HG03469 (cell line): ENCODE measurements around the gene TBCC.
"Not testable (repeated sequence)": the region's sequence is repeated elsewhere in the genome, so short reads cannot be mapped to it uniquely, and the experiment has no call there.

ENCODE experiments used
- ATAC-seq: cut with Tn5 transposase; IDR thresholded peaks from one replicate; pipeline ENCODE4 v1.9.1; 2021; ENCODE audit warnings: mild to moderate bottlenecking, moderate library complexity, moderate number of reproducible peaks; ENCODE audit not compliant: unreplicated experiment

Gene TBCC

GRCh38 chr6:42733867-42734481 is 11.9 kb downstream of the TBCC start:
- not testable (repeated sequence) for ATAC-seq

GRCh38 chr6:42729731-42730130 is 16.2 kb downstream of the TBCC start:
- ATAC-seq, result no peak

GRCh38 chr6:42727627-42728026 is 18.3 kb downstream of the TBCC start:
- ATAC-seq, result no peak

- no peak for ATAC-seq
Measured at GRCh38 chr6:42727087-42727611, 18.8 kb downstream of the TBCC start.

DNA sequence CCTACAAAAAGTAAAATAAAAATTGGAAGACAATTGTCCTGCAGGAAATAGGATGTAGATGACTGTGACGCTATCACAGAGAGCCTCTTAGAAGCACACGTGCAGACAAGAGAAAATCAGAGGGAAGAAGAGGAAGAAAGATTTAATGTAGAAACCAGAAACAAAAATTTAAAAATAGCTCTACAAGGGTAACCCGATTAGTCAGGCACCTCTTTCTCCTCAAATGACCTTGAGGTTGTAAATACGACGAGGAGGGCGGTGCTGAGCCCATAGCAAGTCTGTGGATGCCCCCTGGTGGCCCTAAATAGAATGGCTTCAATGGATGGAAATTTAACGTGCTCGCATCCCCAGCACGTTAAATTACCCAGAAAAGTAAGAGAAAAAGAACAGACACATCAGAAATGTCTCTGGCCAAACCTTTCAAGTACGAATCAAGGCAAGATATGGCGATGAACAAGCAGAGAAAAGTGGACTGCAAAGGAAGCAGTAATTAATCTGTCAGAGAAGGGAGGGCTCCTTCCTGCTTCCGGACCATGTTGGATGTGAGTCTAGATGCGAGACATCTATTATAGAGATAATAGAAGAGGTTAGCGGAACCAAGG is 19.3 kb downstream of the TBCC start:
- no peak for ATAC-seq

GRCh38 chr6:42726026-42726425 is 19.9 kb downstream of the TBCC start:
- ATAC-seq, result no peak

- no peak for ATAC-seq
Measured at GRCh38 chr6:42724825-42725224, 21.1 kb downstream of the TBCC start.

- no peak for ATAC-seq
Measured at GRCh38 chr6:42722497-42722896, 23.4 kb downstream of the TBCC start, which contains the start of gene PRPH2. TSS of gene PRPH2 (minus strand) at chr6:42722597. CDS start at chr6:42722334, 263 bp downstream.

GRCh38 chr6:42720739-42721138 is 25.2 kb downstream of the TBCC start:
- no peak for ATAC-seq

GRCh38 chr6:42715871-42716270 is 30.0 kb downstream of the TBCC start:
- no peak for ATAC-seq

DNA sequence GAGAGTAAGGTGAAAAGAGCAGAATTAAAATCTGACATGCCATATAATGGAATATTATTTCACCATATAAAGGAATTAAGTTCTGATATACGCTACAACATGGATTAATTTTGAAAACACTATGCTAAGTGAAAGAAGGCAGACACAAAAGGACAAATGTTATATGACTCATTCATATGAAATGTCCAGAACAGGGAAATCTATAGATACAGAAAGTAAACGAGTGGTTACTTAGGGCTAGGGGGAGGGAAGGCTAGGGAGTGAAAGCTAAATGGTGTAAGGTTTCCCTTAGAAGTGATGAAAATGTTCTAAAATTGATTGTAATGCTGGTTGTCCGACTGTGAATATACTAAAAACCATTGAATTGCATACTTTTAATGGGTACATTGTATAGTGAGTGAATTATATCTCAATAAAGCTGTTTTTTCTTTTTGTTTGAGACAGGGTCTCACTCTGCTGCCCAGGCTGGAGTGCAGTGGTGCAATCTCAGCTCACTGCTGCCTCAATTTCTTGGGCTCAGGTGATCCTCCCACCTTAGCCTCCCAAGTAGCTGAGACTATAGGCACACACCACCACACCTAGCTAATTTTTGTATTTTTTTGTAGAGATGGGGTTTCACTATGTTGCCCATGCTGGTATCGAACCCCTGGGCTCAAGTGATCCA is 31.7 kb downstream of the TBCC start:
- ATAC-seq, result no peak

DNA sequence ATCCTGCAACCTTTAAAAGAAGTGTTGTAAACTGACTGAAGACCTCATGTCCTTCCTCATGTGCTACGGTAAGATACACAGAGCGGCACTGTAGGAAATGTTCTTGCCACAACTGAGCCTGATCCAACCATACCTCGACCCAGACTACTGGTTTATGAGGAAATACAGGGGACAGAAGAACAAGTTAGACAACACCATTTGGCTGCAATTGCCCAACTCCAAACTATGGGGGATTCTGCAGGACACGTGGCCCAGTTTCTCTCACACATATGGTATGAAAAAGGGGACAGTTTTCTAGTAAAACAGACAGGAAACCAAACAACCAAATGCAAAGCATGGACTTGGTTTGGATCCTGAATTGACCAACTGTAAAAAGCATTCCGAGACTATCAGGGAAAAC is 34.0 kb downstream of the TBCC start:
- ATAC-seq, result no peak

DNA sequence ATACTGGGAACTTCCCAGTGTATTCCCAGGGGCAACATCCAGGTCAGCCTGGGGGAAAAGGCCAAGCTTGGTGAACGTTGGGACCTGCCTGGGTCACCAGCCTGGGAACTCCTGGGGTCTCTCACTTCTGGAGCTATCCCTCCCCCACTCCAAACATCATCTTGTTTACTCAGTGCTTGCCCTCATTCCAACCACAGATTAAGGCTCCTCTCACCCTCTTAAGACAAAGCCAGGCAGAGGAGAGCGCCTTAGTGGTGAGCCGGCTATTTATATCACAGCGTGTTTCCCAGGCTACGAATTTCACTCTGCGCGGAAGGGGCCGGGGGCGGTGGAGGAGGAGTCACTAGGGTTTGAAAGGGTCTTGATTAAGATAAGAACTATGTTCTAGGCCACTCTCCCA is 35.6 kb downstream of the TBCC start:
- no peak for ATAC-seq

DNA sequence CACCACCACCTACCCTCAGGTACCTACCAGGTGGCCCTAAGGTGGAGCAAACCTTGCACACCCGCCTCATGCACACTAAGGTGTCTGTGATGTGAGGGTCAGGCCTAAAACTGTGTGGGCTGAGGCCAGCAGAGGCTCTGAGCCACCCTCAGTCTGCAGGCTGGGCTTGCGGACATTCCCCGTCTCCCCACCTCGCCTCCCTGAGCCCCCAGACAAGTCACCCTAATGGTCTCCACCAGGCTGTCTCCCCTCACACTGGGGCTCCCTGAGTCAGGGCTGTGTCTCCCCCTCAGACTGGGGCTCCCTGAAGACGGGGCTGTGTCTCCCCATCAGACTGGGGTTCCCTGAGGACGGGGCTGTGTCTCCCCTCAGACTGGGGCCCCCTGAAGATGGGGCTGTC is 36.0 kb downstream of the TBCC start:
- ATAC-seq, result no peak

- ATAC-seq, result no peak
Measured at GRCh38 chr6:42708096-42708495, 37.8 kb downstream of the TBCC start.

DNA sequence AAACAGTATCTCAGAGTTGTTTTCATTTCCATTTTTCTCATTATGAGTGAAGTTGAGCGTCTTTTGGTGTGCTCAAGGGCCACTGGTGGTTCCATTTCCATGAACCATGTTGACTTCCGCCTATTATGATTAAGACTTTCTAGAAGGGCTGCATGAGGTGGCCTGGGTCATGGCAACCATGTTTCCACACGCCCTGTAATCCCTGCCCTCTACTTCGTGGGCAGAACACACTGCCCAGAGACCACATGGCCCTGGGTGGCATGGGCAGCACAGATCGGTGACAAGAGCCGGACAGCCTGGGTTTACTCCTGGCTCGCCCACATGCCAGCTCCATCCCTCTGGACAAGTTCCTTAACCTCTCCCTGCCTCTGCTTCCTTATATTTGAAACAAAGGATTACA is 38.3 kb downstream of the TBCC start:
- ATAC-seq, result no peak

- ATAC-seq, result no peak
Measured at GRCh38 chr6:42704937-42705374, 40.9 kb downstream of the TBCC start.

GRCh38 chr6:42704251-42704936 is 41.5 kb downstream of the TBCC start:
- no peak for ATAC-seq

DNA sequence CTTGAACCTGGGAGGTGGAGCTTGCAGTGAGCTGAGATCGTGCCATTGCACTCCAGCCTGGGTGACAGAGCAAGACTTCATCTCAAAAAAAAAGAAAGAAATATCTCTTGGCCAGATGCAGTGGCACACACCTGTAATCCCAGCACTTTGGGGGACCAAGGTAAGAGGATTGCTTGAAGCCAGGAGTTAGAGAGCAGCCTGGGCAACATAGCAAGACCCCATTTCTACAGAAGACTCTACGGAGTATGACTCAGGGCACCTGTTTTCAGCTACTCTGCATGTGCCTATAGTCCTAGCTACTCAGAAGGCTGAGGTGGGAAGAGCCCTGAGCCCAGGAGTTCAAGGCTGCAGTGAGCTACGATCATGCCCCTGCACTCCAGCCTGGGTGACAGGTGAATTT is 43.1 kb downstream of the TBCC start:
- not testable (repeated sequence) for ATAC-seq

DNA sequence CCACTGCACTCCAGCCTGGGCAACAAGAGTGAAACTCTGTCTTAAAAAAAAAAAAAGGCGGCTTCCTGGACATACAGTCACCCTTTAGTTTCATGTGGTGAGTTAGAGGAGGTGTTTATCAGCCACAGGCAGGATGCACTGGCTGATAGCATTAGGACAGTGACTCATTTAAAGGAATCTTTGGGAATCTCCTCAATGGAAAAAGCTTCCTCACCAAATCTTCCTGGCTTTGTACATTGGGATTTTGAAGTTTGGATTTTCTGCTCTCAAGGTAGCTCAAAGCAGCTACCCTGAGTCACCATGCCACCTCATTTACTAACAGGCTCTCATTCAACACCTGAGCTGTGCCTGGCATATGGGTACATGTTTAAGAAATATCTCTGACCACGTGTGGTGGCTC is 43.7 kb downstream of the TBCC start:
- no peak for ATAC-seq

DNA sequence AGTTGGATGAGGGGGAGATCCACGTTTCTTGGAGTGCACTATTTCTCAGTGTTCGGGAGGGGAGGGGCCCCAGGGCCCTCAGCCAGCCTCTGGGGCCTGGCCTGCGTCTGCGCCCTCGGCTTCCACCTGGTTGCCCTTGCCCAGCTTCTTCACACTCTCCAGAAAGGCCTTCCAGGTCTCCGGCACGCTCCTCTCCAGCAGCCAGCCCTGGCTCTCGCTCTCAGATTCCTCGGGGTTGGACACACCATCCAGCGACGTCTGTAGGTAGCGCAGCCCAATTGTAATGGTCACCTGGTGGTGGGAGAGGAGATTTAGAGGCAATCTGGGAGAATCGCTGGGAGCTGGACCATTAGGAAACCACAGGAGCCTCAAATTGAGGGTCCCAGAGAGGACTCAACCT is 47.7 kb downstream of the TBCC start:
- no peak for ATAC-seq
